Natural killer cell (primary cell): ENCODE results near the gene IL4I1. TPM values are rescaled to one million over a fixed set of nuclear protein-coding genes. Genes with fewer than 3 reads are reported as not detected.

Experiments
- ATAC-seq, 3 donors: fragments of 150-1000 bp in 2 of 3; fragments of 200-7000 bp in 1 of 3; cut with Tn5 transposase; 1 replicate in 1 of 3; 2 replicates in 2 of 3; pipeline ENCODE4 v1.10.0; 2021; ENCODE audit warnings: mild to moderate bottlenecking in 2 of 3, moderate library complexity in 2 of 3
- DNase-seq, 2 donors: peaks; one replicate each; pipeline versions ENCODE4 v3.0.0 to v3.0.0-alpha.2; 2013 to 2021; ENCODE audit warnings: mixed read lengths in 1 of 2
- H3K27ac ChIP-seq: one replicate; pipeline ENCODE4 v1.5.1; 2013; ENCODE audit warnings: mild to moderate bottlenecking, low read length
- H3K27me3 ChIP-seq: one replicate; pipeline ENCODE4 v1.6.1; 2013; ENCODE audit warnings: low read length; ENCODE audit not compliant: control insufficient read depth, insufficient read depth
- H3K36me3 ChIP-seq: one replicate; pipeline ENCODE4 v1.6.1; 2013; ENCODE audit warnings: low read length; ENCODE audit not compliant: control insufficient read depth, insufficient read depth
- H3K4me1 ChIP-seq: one replicate; pipeline ENCODE4 v1.6.1; 2013; ENCODE audit warnings: low read length; ENCODE audit not compliant: control insufficient read depth, insufficient read depth
- H3K4me3 ChIP-seq: one replicate; pipeline ENCODE4 v1.5.1; 2013; ENCODE audit warnings: low read length
- H3K9me3 ChIP-seq: one replicate; pipeline ENCODE4 v1.6.1; 2013; ENCODE audit warnings: low read length; ENCODE audit not compliant: control insufficient read depth, insufficient read depth
- H3K27ac Mint-ChIP-seq, 2 donors: one replicate each; pipeline ENCODE4 v1.8.0; 2022; ENCODE audit warnings: mild to moderate bottlenecking in 2 of 2, mixed read lengths in 2 of 2, moderate library complexity in 1 of 2
- H3K27me3 Mint-ChIP-seq, 2 donors: one replicate each; pipeline ENCODE4 v1.8.0; 2022; ENCODE audit warnings: low read depth in 2 of 2, mixed read lengths in 2 of 2
- H3K36me3 Mint-ChIP-seq: one replicate; pipeline ENCODE4 v1.8.0; 2022; ENCODE audit warnings: mixed read lengths
- H3K4me1 Mint-ChIP-seq, 2 donors: one replicate each; pipeline ENCODE4 v1.8.0; 2022; ENCODE audit warnings: mixed read lengths in 2 of 2
- H3K4me3 Mint-ChIP-seq: one replicate; pipeline ENCODE4 v1.8.0; 2022; ENCODE audit warnings: mild to moderate bottlenecking, moderate library complexity, mixed read lengths
- H3K9me3 Mint-ChIP-seq, 2 donors: one replicate each; pipeline ENCODE4 v1.8.0; 2022; ENCODE audit warnings: mixed read lengths in 2 of 2
- CTCF ChIP-seq: fragments of 200-600 bp; IDR thresholded peaks from one replicate; pipeline ENCODE4 v1.8.0; 2022; ENCODE audit warnings: antibody characterized with exemption
- WGBS: methylation state at CpG from one replicate; pipeline ENCODE4 v1.1.7; 2013; ENCODE audit warnings: missing lambda C conversion rate; ENCODE audit not compliant: insufficient coverage; 5-methylcytosine and 5-hydroxymethylcytosine counted together
- intact Hi-C: fragments of 100-400 bp; cut with micrococcal nuclease; formaldehyde crosslinking; loops from one replicate; pipeline ENCODE4 v1.14.2; 2022
- total RNA-seq, 4 donors: library from RNA; stranded (reverse); fragments of 120-200 nt in 1 of 4; gene quantifications; one replicate each; pipeline versions ENCODE4 v1.2.3 to v1.2.4, GENCODE V29; 2013 to 2022

IL4I1 gene
- total RNA-seq, 3 donors from 2014 or later (not counting 1 experiment from before 2014, with no cell fraction given), result 3.0 to 3.8 (median 3.4) TPM

GRCh38 chr19:49912965-49913685, 16.4 kb upstream of the IL4I1 start:
- H3K36me3 Mint-ChIP-seq, result no peaks in the 10 kb centered on the region
- no peaks in the 10 kb centered on the region for H3K9me3 Mint-ChIP-seq
- H3K4me1 Mint-ChIP-seq, result peaks cover 9 to 41% of the 10 kb centered on the region in 2 donors
- 91% methylated on average over 21 of the region's 21 CpGs for WGBS
- intact Hi-C loops, result no loop called here
- peak overlapping the region; percentile 38 to 41 for H3K27ac Mint-ChIP-seq
- Histone ChIP-seq H3K36me3 (peaks cover 45% of the 10 kb centered on the region), H3K9me3 (no peaks in the 10 kb centered on the region), H3K27ac (no peak overlapping the region), H3K27me3 (no peaks in the 10 kb centered on the region), H3K4me3 (no peak overlapping the region), H3K4me1 (peaks cover 12% of the 10 kb centered on the region)
- no peak for TF ChIP-seq CTCF
- no peaks in the 10 kb centered on the region for H3K27me3 Mint-ChIP-seq
- DNase-seq (no peak), ATAC-seq (no peak)
- H3K4me3 Mint-ChIP-seq, result no peak overlapping the region

GRCh38 chr19:49911381-49912145, 14.9 kb upstream of the IL4I1 start:
- H3K36me3 Mint-ChIP-seq, result no peaks in the 10 kb centered on the region
- no peak overlapping the region for H3K4me3 Mint-ChIP-seq

GRCh38 chr19:49910179-49910578, 13.5 kb upstream of the IL4I1 start:
- H3K36me3 ChIP-seq, result peaks cover 44% of the 10 kb centered on the region
- intact Hi-C loops, result no loop called here

More at GRCh38 chr19:49911381-49912145, 14.9 kb upstream of the IL4I1 start:
- Mint-ChIP-seq H3K27ac (peak overlapping the region; percentile 58 to 81), H3K4me1 (peaks cover 9 to 34% of the 10 kb centered on the region in 2 donors), H3K9me3 (no peaks in the 10 kb centered on the region), H3K27me3 (no peaks in the 10 kb centered on the region)
- ATAC-seq (peak in 2 of 3 donors; percentile 24 to 49), DNase-seq (peak in 1 of 2 donors; percentile 53)
- intact Hi-C loops, result no loop called here
- Histone ChIP-seq H3K4me1 (peaks cover 13% of the 10 kb centered on the region), H3K27ac (no peak overlapping the region), H3K36me3 (peaks cover 48% of the 10 kb centered on the region), H3K9me3 (no peaks in the 10 kb centered on the region), H3K4me3 (no peak overlapping the region), H3K27me3 (no peaks in the 10 kb centered on the region)
- no peak for TF ChIP-seq CTCF
- 58% methylated on average over 9 of the region's 9 CpGs for WGBS

More at GRCh38 chr19:49910179-49910578, 13.5 kb upstream of the IL4I1 start:
- no peak for TF ChIP-seq CTCF
- H3K4me3 Mint-ChIP-seq, result no peak overlapping the region
- no peak for ATAC-seq
- Histone ChIP-seq H3K4me3 (no peak overlapping the region), H3K9me3 (no peaks in the 10 kb centered on the region), H3K4me1 (peaks cover 13% of the 10 kb centered on the region), H3K27me3 (no peaks in the 10 kb centered on the region), H3K27ac (no peak overlapping the region)
- peaks cover 9 to 28% of the 10 kb centered on the region in 2 donors for H3K4me1 Mint-ChIP-seq
- WGBS, result 97% methylated on average over 5 of the region's 5 CpGs
- no peak for DNase-seq
- no peaks in the 10 kb centered on the region for H3K36me3 Mint-ChIP-seq
- H3K9me3 Mint-ChIP-seq, result no peaks in the 10 kb centered on the region
- H3K27me3 Mint-ChIP-seq, result no peaks in the 10 kb centered on the region
- H3K27ac Mint-ChIP-seq, result no peak overlapping the region
